ENCODE measurements around the gene ANKRD45.
"Not testable (repeated sequence)": the region's sequence is repeated elsewhere in the genome, so short reads cannot be mapped to it uniquely, and the experiment has no call there.

Gene ANKRD45

DNA sequence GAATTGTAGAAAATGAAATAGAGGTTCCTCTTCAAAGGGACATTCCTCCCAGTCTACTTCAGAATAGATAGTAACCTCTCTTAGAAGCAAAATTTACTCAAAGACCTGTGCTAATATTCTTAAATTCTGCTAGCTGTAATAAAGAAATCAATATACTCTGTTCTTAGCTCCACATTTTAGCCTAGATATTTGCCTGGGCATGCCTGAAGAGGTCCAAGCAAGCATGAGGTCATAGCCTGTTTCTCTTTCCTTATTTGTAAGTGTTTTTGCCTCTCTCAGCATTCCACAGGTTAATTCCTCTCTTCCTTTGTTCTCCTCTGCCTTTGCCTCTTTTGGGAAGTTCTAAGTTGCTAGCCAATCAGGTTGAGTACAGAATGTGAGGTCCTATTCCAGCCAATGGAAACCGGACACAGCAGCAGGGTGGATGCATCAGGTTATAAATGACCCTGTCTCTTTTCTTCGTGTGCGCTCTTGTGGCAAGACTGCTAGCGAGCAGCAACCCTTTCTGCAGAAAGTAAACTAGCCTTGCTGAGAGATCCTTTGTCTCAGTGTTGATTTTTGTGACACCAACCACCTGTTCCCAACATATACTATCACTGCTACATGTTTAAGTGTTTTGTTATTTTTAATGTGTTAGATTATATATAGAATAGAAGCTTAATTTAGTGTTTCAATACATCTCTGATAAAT is 27.1 kb downstream of the ANKRD45 start:
- not testable (repeated sequence) for DNase-seq

DNA sequence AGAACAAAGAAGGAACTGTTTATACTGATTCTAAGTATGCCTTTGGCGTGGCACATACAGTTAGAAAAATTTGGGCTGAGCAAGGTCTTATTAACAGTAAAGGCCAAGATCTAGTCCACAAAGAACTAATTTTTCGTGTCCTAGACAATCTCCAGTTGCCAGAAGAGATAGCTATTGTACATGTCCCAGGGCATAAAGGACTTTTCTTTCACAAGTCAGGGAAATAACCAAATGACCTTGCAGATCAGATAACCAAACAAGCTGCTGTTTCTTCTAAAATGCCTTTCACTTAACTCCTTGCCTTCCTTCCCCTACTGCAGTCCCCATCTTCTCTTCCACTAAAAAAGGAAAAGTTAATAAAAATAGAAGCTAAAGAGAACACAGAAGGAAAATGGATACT is 30.5 kb downstream of the ANKRD45 start:
- no peak for DNase-seq

DNA sequence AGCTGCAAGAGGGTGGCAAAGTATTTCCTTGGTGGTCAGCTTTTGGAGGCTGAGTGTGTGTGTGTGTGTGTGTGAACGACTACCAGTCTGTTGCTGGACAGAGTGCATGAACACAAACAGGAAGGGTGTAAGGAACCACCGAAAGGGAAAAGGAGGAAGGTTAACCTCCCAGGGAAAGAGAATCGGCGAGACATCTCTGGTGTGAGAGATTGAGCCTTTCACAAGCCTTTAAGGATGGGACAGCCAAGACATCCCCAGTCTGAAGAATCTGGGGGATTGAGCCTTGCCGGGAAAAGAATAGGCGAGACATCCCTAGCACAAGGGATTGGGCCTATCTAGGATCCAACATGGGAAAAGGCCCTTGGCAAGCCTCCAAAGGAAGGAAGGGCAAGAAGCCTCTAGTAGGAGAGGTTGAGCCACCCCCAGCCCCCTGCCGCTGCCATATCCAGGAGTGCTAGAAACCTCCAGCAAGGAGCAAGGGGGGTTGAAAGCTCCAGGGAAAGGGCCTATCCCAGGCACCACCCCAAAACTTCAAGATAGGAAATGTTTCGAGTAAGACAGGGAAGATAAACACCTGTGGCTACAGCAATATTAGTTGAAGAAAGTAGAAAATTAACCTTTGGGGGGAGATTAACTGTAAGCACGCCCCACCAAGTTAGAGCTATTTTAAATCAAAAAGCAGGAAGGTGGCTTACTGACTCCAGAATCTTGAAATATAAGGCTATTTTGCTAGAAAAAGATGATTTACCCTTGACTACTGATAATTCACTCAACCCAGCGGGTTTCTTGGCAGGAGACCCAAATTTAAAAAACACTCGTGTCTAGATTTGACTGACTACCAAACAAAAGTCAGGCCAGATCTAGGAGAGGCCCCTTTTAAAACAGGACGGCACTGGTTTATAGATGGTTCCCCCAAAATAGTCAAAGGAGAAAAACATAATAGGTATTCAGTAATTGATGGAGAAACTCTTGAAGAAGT is 31.3 kb downstream of the ANKRD45 start:
- DNase-seq: no peak

DNA sequence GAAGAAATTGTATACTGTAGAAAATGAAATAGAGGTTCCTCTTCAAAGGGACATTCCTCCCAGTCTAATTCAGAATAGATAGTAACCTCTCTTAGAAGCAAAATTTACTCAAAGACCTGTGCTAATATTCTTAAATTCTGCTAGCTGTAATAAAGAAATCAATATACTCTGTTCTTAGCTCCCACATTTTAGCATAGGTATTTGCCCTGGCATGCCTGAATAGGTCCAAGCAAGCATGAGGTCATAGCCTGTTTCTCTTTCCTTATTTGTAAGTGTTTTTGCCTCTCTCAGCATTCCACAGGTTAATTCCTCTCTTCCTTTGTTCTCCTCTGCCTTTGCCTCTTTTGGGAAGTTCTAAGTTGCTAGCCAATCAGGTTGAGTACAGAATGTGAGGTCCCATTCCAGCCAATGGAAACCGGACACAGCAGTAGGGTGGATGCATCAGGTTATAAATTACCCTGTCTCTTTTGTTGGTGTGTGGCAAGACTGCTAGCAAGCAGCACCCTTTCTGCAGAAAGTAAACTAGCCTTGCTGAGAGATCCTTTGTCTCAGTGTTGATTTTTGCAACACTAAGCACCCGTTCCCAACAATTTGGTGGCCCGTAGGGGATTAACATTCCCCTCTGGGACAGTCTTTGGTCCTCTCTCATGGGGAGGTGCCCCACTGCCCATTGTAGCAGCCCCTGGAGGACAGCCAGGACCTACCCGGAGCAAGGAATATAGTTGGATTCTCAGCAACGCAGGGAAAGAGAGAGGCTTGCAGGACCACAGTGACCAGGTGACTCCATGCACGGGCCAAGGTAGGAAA is 32.2 kb downstream of the ANKRD45 start:
- not testable (repeated sequence) for DNase-seq

DNA sequence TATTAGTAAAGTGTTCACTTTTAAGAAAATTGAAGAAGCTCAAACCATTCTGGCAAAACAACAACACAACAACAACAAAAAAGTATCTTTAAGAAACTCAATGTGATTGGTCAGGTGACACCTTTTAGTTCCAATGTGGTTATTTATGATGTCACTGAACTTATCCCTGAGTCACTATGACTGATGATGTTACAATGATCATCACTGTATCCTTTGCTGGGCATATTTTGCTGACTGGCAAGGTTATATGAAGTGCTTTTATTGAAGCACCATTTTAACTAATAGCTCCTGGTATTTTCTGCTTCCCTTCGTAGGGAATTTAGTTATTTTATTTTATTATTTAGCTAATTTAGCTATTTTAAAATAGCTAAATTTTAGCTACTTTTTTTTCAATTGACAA is 34.5 kb downstream of the ANKRD45 start, which contains the start of gene TEX50:
TEX50 (plus strand) TSS at position 223 of the 400 bp plus-strand sequence. CDS start 184 bp downstream, outside the sequence.
- DNase-seq: no peak

DNA sequence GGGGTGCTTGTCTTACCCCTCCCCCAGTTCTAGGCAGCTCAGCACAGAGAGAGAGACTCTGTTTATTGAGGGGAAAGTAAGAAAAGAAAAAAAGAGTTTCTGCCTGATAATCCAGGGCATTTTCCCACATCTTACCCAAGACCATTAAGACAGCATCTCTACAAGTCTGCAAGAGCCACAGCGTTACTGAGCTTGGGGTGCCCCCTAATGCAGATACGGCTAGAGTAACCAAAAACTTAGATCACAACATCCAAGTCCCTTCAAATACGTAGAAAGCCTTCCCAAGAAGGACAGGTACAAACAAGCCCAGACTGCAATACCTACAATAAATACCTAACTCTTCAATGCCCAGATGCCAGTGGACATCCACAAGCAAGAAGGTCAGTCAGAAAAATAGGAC is 40.8 kb downstream of the ANKRD45 start:
- DNase-seq: no peak

DNA sequence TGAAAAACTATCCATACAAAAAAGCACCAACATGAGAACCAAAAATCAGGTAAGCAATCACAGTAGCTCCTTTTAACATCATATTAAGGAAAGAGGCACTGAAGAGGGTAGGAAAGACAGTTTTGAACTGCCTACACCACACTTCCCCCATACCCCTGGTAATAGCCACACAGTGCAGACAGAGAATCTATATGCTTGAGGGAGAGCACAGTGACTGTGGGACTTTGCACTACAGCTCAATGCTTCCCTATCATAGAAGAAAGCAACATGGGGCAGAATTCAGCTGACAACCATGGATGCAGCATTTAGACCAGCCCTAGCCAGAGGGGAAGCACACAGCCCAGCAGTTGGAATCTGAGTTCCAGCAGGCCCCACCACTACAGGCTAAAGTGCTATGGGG is 42.4 kb downstream of the ANKRD45 start:
- no peak for DNase-seq

DNA sequence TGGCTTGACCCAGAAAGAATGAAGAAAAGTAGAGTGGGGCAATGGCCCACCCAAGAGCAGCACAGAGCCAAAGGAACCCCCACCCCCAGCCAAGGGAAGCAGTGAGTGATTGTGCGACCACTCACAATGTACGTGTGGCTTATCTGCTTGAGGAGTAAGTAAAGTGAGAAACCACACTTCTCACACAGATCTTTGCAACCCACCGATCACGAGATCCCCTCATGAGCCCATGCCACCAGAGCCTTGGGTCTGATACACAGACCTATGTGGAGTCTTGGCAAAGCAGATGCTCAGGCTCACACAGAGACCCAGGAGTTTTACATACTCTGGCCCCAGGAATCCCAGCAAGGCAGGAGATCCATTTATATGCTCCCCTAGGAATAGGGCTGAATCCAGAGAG is 52.8 kb downstream of the ANKRD45 start:
- DNase-seq: no peak

DNA sequence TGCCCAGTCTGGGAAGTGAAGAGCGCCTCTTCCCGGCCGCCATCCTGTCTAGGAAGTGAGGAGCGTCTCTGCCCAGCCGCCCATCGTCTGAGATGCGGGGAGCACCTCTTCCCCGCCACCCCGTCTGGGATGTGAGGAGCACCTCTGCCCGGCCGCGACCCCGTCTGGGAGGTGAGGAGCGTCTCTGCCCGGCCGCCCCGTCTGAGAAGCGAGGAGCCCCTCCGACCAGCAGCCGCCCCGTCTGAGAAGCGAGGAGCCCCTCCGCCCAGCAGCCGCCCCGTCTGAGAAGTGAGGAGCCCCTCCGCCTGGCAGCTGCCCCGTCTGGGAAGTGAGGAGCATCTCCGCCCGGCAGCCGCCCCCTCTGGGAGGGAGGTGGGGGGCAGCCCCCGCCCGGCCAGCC is 56.6 kb downstream of the ANKRD45 start:
- not testable (repeated sequence) for DNase-seq

DNA sequence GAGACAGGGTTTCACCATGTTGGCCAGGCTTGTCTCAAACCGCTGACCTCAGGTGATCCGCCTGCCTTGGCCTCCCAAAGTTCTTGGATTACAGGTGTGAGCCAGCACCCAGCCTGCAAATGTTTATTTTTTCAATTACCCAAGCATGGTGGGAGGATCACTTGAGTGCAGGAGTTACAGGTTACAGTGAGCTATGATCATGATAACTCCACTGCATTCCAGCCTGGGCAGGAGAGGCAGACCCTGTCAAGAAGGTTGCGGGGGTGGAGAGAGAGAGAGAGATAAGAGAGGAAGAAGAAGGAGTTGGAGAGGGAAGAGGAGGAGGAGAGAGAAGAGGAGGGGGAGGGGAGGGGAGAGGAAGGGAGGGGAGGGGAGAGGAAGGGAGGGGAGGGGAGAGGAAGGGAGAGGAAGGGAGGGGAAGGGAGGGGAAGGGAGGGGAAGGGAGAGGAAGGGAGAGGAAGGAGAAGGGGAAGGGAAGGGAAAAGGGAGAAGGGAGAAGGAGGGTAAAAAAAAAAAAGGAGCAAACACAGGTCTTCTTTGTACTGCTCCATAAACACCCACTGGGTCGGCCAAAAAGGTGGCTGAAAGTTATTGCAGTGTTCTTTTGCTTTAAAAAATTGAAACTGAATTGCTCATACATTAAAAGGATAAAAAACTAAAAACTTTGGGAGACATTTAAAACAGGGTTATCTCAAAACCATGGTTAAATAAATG is 61.0 kb downstream of the ANKRD45 start:
- DNase-seq: no peak

DNA sequence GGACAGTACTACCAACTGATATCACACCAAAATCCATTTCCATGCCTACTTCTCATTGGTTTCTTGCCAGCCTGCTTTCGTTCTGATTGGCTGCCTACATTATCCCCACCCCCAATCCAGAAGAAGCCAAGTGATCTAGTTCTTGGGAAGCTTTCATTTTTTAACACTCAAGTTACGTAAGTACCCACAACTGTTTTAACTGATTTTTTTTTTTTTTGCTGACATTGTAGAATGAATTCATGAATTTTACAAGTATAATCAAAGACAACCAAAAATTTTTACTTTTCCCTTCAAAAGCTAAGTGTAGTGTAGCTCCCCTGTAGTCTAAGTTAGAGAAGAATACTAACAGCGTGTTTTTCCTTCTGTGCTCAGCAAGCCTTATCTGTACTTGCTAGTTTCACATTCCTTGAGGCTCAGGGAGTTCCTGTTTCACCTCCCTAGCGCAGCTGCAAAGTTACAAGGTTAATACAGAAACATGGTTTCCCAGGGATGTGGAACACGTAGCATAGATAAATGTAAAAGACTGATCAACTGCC is 66.5 kb downstream of the ANKRD45 start, which contains the start of gene SLC9C2:
SLC9C2 (minus strand) TSS at position 17 of the 536 bp plus-strand sequence. CDS start 1,296 bp downstream, outside the sequence.
- DNase-seq: no peak

DNA sequence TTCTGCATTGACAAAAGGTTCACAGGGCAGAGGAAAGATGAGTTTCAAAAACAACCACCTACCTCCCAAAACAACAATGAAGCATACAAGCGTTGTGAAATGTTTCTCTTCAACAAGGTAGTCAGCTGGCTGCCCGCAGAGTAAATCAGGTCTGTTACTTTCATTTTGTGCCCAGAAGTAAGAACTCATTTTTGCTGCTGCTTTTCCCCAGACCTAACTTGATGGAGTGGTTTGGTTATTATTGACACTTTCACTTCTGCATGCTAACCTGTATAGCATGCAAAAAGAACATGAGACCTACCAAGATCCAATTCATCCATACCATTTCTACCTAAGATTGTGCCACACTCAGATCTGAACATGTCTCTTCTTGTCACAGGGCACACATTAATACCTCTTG is 68.1 kb downstream of the ANKRD45 start:
- DNase-seq: no peak

DNA sequence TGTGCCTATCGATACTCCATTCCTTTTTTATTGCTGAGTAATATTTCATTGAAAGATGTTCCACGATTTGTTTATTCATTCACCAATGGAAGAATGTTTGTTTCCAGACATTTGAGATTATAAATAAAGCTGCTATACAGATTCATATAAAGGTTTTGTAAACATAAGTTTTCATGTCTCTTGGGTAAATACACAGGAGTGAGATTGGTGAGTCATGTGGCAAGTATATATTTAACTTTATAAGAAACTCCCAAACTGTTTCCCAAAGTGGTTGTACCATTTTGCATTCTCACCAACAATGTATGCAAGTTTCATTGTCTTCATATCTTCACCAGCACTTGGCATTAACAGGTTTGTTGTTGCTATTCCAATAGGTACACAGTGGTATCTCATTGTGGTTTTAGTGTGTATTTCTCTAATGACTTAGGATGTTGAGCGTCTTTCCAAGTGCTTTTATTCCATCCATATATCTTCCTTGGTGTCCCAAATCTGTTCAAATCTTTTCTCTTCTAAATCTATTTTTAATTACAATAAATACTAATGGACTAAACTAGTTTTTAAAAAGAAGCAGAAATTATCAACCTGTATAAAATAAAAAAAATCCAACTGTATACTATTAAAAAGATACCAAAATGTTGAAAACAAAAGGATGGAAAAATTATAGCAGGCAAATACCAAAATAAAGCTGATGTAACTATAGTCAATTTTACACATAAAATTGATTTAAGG is 73.4 kb downstream of the ANKRD45 start:
- DNase-seq: no peak

DNA sequence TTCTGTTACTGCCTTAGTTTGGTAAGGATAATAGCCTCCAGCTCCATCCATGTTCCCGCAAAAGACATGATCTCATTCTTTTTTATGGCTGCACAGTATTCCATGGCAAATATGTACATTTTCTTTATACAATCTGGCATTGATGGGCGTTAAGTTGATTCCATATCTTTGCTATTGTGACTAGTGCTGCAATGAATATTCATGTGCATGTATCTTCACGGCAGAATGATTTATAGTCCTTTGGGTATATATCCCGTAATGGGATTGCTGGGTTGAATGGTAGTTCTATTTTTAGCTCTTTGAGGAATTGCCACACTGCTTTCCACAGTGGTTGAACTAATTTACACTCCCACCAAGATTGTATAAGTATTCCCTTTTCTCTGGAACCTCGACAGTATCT is 78.5 kb downstream of the ANKRD45 start:
- DNase-seq: not testable (repeated sequence)

DNA sequence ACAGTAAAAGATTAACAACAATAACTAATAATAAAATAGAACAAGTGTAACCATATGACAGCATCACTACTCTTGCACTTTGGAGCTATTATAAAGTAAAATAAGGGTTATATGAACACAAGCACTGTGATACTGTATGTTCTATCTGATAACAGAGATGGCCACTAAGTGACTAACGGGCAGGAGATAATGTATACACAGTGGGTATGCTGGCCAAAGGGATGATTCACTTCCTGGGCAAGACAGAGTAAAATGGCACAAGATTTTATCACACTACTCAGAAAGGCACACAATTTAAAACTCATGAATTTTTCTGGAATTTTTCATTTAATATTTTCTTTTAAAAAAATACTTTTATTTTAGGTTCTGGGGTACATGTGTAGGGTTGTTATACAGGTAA is 79.1 kb downstream of the ANKRD45 start:
- DNase-seq: no peak

DNA sequence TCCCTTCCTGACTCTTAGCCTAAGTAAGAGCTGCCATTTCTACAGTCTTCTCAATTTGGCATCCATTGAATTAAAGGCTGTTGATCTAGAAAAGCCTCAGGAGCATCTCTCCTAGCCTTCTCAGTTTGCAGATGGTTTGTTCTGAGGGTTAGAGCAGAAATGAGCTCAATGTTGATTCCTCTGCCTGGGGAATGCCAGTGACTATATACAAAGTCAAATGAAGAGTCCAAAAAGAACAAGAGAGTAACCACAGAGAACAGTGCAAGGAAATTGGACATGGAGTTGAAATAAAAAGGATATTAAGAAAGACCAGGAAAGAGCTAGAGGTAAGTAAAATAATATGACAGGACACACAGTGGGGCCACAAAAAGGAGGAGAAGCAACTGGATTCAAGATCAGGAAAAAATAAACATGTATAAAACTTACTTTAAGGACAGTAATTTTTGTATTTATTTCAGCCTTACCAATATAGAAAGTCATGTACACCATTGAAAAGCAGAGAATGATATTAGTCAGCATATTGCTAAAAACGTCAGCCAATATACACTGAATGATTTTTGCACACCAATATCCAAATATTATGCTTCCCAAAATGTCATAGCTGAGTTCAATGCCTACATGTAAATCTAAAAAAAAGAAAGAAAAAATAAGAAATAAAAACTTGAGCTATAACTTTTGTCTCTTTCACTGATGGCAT is 88.1 kb downstream of the ANKRD45 start:
- no peak for DNase-seq

DNA sequence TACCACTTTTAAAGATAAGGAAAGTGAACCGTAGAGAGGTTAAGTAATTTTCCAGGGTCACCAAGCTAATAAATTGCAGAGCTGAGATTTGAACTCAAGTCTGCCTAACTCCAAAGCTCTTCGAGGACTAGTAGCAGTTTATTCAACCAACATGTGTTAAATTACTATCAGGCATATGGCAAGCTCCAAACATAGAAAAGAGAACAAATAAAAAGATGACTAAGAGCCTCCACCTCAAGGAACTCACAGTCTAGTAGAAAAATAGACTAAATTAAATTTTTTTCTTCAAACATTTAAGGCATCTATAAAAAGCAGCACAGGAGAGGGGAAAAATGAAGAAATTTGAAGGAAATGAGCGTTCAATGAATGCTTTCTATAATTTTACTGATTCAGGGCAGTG is 89.0 kb downstream of the ANKRD45 start:
- no peak for DNase-seq

DNA sequence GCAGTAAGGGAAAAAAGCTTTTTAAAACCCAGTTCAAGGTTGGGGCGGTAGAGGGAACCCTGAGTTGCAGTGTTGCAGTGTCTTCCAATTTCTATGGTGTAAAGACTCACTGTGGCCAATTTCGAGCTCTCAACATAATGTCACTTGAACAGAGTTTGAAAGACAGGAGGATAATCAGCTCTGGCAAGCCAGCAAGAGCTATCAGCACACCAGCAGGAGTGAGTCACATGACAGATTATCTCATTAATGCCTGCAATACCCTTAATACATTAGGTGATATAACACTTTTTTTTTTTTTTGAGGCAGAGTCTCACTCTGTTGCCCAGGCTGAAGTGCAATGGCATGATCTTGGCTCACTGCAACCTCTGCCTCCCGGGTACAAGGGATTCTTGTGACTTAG is 89.6 kb downstream of the ANKRD45 start:
- DNase-seq: no peak

DNA sequence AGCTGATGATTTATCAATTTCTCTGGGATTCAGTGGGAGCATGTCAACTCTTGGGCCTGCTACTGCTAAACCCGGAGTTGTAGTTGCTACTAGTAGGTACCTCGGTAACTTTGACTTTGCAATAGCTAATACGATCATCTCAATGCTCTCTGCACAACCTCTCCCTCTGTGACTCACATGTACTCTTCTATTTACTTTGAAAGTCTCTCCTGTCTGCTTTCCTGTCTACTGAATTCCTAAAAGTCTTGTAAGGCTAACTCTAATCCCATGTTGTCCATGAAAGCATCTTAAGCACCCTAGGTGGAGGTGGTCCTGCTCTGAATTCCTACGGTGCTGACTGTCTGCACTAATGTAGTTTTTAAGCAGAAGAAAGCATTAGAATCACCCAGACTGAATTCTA is 96.1 kb downstream of the ANKRD45 start:
- no peak for DNase-seq

DNA sequence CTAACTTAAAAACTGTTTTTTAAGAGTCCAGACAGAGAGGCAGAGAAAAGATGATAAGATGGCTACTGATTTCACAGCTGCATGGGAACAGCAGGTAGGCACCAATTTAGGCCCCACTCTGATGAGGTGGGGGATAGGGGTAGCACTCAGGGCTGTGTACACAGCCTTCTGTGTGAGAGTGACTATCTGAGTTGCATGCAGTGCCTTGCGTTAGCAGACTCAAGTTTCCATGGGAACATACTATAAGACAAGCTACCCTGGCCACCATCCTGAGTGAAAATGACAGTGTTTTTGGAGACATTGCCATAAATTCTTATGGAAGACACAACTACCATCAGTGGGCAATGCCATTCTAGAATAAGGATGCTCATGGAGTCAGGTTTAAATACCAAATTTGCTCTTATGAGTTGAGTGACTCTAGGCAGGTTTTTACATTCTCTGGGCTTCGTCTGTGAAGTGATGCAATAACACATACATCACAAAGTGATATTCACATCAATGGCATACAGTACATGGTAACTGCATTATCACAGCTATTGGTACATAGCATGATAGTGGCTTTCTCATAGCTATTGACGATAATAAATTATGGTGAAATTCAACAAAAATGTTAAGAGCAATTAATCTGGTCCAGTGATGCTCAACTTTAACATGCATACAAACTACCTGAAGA is 97.3 kb downstream of the ANKRD45 start:
- DNase-seq: no peak

Measured in NCI-H1105 (cell line).